A673 (cell line): ENCODE results near the gene TMEM178A. TPM values are rescaled to one million over a fixed set of nuclear protein-coding genes. Genes with fewer than 3 reads are reported as not detected.
A peak's percentile ranks its signal among the peaks of the same experiment; 100 is the strongest.
"Not testable (repeated sequence)": the region's sequence is repeated elsewhere in the genome, so short reads cannot be mapped to it uniquely, and the experiment has no call there.

ENCODE experiments used
- BruUV-seq: library from RNA; stranded (reverse); fragments of 400-500 nt; replicated peaks from 2 replicates; lab custom pipeline; 2021; lab: Mats Ljungman, UMichigan
- CTCF ChIA-PET: fragments of 300-600 bp; sonication (Branson Sonifier 250); formaldehyde crosslinking; loops from one replicate; lab custom pipeline; 2022; ENCODE audit warnings: antibody characterized with exemption; lab: Charles Lee
- POLR2A ChIA-PET: fragments of 300-600 bp; sonication (Branson Sonifier 250); formaldehyde crosslinking; loops from one replicate; lab custom pipeline; 2022; ENCODE audit warnings: antibody characterized with exemption; ENCODE audit not compliant: low non-redundant PET; lab: Charles Lee
- DNase-seq: peaks from one replicate; pipeline ENCODE4 v3.0.0-alpha.2; 2015; ENCODE audit warnings: low spot score
- H3K27ac ChIP-seq: fragments of 200-600 bp; sonication (generic); 2 replicates; pipeline ENCODE4 v1.5.1; 2016; ENCODE audit warnings: mixed run types, low read depth, mild to moderate bottlenecking, mixed read lengths, antibody characterized with exemption, low read length; ENCODE audit not compliant: poor library complexity, severe bottlenecking
- H3K27me3 ChIP-seq: fragments of 200-600 bp; sonication (generic); replicated peaks from 2 replicates; pipeline ENCODE4 v1.6.1; 2017; ENCODE audit warnings: mixed run types, low read depth, mild to moderate bottlenecking, mixed read lengths, antibody characterized with exemption, low read length; ENCODE audit not compliant: insufficient read depth, poor library complexity
- H3K36me3 ChIP-seq: fragments of 200-600 bp; sonication (generic); 2 replicates; pipeline ENCODE4 v1.6.1; 2016; ENCODE audit warnings: mixed run types, mild to moderate bottlenecking, mixed read lengths, antibody characterized with exemption, low read length; ENCODE audit not compliant: insufficient read depth, poor library complexity, severe bottlenecking
- H3K4me1 ChIP-seq: fragments of 200-600 bp; sonication (generic); 2 replicates; pipeline ENCODE4 v1.6.1; 2017; ENCODE audit warnings: mixed run types, mild to moderate bottlenecking, mixed read lengths, antibody characterized with exemption, low read length; ENCODE audit not compliant: insufficient read depth, poor library complexity, severe bottlenecking
- H3K4me3 ChIP-seq: fragments of 200-600 bp; sonication (generic); 2 replicates; pipeline ENCODE4 v1.5.1; 2016; ENCODE audit warnings: low read depth, mixed run types, mild to moderate bottlenecking, mixed read lengths, low read length; ENCODE audit not compliant: poor library complexity, severe bottlenecking
- H3K9me3 ChIP-seq: fragments of 200-600 bp; sonication (generic); 2 replicates; pipeline ENCODE4 v1.6.1; 2016; ENCODE audit warnings: mixed run types, low read depth, mild to moderate bottlenecking, mixed read lengths, antibody characterized with exemption, low read length; ENCODE audit not compliant: poor library complexity, severe bottlenecking
- EZH2 ChIP-seq: fragments of 200-600 bp; sonication (generic); IDR thresholded peaks from 2 replicates; pipeline ENCODE4 v1.6.1; 2017; ENCODE audit warnings: borderline replicate concordance, low read depth, mild to moderate bottlenecking, mixed read lengths, antibody characterized with exemption, low read length; ENCODE audit not compliant: poor library complexity, severe bottlenecking
- intact Hi-C: fragments of 100-400 bp; cut with micrococcal nuclease; formaldehyde crosslinking; loops from one replicate; pipeline ENCODE4 v1.10.0; 2022; ENCODE audit not compliant: unreplicated experiment
- total RNA-seq: library from RNA; stranded (reverse); gene quantifications from 2 replicates; pipeline ENCODE4 v1.2.3, GENCODE V29; 2021
- TF ChIP-seq, protein P1 (sequence below): fragments of 300-800, 200-600 bp; sonication (generic); conservative IDR thresholded peaks from 2 replicates; pipeline ENCODE4 v1.5.1; 2017; ENCODE audit warnings: low read depth, mild to moderate bottlenecking, antibody characterized with exemption, low read length, moderate library complexity, mixed read lengths

TMEM178A gene
- total RNA-seq, 1 experiment from 2014 or later, result 0.21 TPM

DNA sequence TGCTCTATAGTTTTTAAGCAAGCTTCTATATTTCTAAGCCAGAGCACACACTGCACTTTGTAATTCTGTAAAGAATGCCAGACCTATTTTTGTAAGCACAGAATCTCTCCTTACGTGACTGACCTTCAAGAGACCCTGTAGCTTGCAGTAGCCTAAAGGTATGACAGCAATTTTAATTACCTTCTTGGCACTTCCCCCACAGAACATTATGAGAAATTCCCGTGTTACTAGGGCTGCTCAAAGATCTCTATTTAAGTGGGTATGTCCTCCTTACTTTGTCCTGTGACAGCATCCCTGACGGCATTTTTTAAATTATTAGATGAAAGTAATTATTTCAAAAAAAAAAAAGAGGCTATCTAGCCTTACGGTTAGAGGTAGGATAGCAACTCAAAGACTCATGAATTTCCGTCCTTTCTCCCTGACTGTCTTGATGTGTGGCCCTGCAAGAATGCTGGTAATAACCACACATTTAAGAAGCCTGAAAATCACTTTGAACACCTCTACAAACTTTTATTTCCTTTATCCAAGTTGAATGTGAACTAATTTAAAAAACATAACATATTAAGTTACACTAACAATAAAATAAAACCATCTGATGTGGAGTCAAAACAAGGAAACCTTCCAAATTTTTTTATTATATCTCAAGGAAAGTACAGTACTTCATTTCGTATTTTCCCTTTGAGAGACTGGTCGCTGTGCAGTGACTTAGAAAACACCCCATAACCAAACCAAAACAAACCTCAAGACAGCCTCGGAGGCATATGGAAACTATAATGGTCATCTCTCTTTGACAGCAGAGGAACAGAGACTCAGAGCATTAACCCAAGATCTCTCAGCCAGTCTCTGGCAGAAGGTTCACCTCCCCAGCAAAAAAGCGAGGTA lies 58.5 kb downstream of the TMEM178A start:
- H3K9me3 ChIP-seq, result no peaks in the 10 kb centered on the region
- POLR2A ChIA-PET, result no interaction called here
- no peaks in the 10 kb centered on the region for H3K27me3 ChIP-seq
- H3K36me3 ChIP-seq, result no peaks in the 10 kb centered on the region
- peaks cover 5% of the 10 kb centered on the region for H3K4me1 ChIP-seq
- DNase-seq, result no peak
- CTCF ChIA-PET, result no interaction called here
- intact Hi-C loops, result no loop called here
- no peak for TF ChIP-seq EZH2
- TF ChIP-seq, protein P1, sequence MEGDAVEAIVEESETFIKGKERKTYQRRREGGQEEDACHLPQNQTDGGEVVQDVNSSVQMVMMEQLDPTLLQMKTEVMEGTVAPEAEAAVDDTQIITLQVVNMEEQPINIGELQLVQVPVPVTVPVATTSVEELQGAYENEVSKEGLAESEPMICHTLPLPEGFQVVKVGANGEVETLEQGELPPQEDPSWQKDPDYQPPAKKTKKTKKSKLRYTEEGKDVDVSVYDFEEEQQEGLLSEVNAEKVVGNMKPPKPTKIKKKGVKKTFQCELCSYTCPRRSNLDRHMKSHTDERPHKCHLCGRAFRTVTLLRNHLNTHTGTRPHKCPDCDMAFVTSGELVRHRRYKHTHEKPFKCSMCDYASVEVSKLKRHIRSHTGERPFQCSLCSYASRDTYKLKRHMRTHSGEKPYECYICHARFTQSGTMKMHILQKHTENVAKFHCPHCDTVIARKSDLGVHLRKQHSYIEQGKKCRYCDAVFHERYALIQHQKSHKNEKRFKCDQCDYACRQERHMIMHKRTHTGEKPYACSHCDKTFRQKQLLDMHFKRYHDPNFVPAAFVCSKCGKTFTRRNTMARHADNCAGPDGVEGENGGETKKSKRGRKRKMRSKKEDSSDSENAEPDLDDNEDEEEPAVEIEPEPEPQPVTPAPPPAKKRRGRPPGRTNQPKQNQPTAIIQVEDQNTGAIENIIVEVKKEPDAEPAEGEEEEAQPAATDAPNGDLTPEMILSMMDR, result no peak
- no TSS peak for BruUV-seq
- H3K4me3 ChIP-seq, result no peak overlapping the region
- no peak overlapping the region for H3K27ac ChIP-seq

- TF ChIP-seq, protein P1, result no peak
- TF ChIP-seq EZH2, result no peak
- Histone ChIP-seq H3K4me1 (peaks cover 5% of the 10 kb centered on the region), H3K36me3 (no peaks in the 10 kb centered on the region), H3K27ac (no peak overlapping the region), H3K9me3 (no peaks in the 10 kb centered on the region), H3K4me3 (no peak overlapping the region), H3K27me3 (no peaks in the 10 kb centered on the region)
- no peak for DNase-seq
- BruUV-seq, result no TSS peak
- ChIA-PET CTCF (no interaction called here), POLR2A (no interaction called here)
- intact Hi-C loops, result no loop called here
These were observed 59.1 kb downstream of the TMEM178A start for GRCh38 chr2:39724828-39725144.

DNA sequence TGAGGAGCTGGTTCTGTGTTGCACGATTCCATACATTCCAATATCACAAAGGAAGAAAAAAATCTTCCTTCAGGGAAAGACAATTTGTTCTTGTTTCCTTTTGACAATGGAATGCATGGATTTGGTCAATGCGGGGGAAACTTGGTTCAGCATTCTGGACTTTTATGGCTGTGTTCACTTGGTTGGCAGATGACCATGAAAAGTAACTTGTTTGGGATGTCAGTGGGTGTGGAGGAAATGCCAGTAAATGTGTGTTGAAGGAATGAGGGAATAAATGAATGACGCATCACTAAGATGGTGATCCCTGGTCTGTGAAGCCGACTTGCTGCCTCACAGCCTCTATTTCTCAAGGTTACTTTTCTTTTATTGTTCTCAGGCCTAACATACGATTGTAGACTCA lies 59.7 kb downstream of the TMEM178A start:
- H3K4me1 ChIP-seq, result peaks cover 5% of the 10 kb centered on the region
- no peak overlapping the region for H3K4me3 ChIP-seq
- no peaks in the 10 kb centered on the region for H3K9me3 ChIP-seq
- no peak overlapping the region for H3K27ac ChIP-seq
- no peaks in the 10 kb centered on the region for H3K36me3 ChIP-seq
- TF ChIP-seq EZH2, result no peak
- CTCF ChIA-PET, result no interaction called here
- intact Hi-C loops, result no loop called here
- POLR2A ChIA-PET, result no interaction called here
- no peak for DNase-seq
- no peaks in the 10 kb centered on the region for H3K27me3 ChIP-seq
- BruUV-seq, result no TSS peak

GRCh38 chr2:39728085-39728484 lies 62.4 kb downstream of the TMEM178A start:
- H3K9me3 ChIP-seq, H3K36me3 ChIP-seq, CTCF ChIA-PET, intact Hi-C loops, H3K27ac ChIP-seq, BruUV-seq, H3K4me3 ChIP-seq, H3K27me3 ChIP-seq, POLR2A ChIA-PET: not testable (repeated sequence)
- peaks cover 18% of the 10 kb centered on the region for H3K4me1 ChIP-seq
- peak; percentile 58 for DNase-seq
